Measurements from ENCODE around the gene PTHLH. TPM values are rescaled to one million over a fixed set of nuclear protein-coding genes. Genes with fewer than 3 reads are reported as not detected.

The PTHLH gene
- total and polyA plus RNA-seq, 7 donors: 0.55 to 7.5 (median 0.95) TPM; not detected in 2

DNA sequence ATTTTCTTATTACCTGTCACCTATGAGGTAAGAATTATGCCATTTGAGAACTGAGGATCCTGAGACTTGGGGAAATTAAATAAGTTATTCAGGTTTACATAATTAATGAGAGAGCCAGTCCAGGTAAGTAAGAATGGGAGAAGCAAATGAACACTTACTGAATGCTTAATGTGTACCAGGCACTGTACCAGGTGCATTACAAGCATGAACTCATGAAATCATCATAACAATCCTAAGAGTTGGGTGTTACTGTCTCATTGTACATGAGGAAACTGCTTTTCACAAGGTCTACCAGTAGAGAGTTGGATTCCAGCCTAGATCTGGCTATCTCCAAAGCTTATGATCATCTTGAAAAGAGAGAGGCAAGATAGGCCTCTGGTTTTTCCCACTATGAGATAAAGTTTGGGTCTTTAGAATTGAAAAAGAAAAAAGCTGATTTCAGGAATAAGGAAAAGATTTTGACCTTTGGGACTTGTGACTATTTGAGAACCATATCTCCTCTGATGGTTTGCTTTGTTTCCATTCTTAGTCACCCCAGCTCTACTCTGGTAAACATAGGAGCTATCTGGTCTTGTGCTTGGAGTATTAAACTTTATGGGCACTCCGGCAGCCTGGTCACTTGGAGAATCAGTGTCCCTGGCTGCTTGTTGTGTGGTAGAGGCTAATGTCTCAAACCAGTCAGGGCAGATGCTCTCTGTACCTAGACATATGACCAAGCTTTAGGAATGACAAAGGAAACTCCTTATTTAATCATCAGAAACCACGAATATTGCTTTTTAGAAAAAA is 48.0 kb downstream of the PTHLH start:
- WGBS, 2 donors: 57 to 70% methylated on average over 2 of the region's 2 CpGs
- peaks cover 0 to 12% (median 9%) of the 10 kb centered on the region in 4 donors for H3K4me1 ChIP-seq
- intact Hi-C loops (cut with DNase I): no loop called here
- no peak overlapping the region for H3K27ac ChIP-seq
- no peaks in the 10 kb centered on the region for H3K27me3 ChIP-seq
- H3K36me3 ChIP-seq: no peaks in the 10 kb centered on the region
- no peaks in the 10 kb centered on the region for H3K9me3 ChIP-seq
- H3K4me3 ChIP-seq: no peak overlapping the region
- no peak for DNase-seq
- TF ChIP-seq, protein P1, sequence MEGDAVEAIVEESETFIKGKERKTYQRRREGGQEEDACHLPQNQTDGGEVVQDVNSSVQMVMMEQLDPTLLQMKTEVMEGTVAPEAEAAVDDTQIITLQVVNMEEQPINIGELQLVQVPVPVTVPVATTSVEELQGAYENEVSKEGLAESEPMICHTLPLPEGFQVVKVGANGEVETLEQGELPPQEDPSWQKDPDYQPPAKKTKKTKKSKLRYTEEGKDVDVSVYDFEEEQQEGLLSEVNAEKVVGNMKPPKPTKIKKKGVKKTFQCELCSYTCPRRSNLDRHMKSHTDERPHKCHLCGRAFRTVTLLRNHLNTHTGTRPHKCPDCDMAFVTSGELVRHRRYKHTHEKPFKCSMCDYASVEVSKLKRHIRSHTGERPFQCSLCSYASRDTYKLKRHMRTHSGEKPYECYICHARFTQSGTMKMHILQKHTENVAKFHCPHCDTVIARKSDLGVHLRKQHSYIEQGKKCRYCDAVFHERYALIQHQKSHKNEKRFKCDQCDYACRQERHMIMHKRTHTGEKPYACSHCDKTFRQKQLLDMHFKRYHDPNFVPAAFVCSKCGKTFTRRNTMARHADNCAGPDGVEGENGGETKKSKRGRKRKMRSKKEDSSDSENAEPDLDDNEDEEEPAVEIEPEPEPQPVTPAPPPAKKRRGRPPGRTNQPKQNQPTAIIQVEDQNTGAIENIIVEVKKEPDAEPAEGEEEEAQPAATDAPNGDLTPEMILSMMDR (IDR thresholded peaks at IDR 0.05): no peak
- TF ChIP-seq POLR2AphosphoS5 (IDR thresholded peaks at IDR 0.05): no peak
- TF ChIP-seq POLR2A (IDR thresholded peaks at IDR 0.05): no peak
- TF ChIP-seq EP300 (IDR thresholded peaks at IDR 0.05): no peak

GRCh38 chr12:27922531-27923139 is 49.9 kb downstream of the PTHLH start:
- Histone ChIP-seq H3K27me3 (no peaks in the 10 kb centered on the region), H3K27ac (peak overlapping the region in 1 of 4 donors; percentile 52), H3K4me1 (peaks cover 0 to 12% (median 9%) of the 10 kb centered on the region in 4 donors), H3K4me3 (no peak overlapping the region), H3K9me3 (no peaks in the 10 kb centered on the region), H3K36me3 (no peaks in the 10 kb centered on the region)
- intact Hi-C loops (cut with DNase I): no loop called here
- DNase-seq: no peak
- WGBS, 2 donors: 68 to 85% methylated on average over 1 of the region's 1 CpG
- no peak for TF ChIP-seq POLR2AphosphoS5 (IDR thresholded peaks at IDR 0.05)
- no peak for TF ChIP-seq POLR2A (IDR thresholded peaks at IDR 0.05)
- TF ChIP-seq, protein P1 (IDR thresholded peaks at IDR 0.05): no peak
- no peak for TF ChIP-seq EP300 (IDR thresholded peaks at IDR 0.05)

GRCh38 chr12:27919671-27920235 is 52.8 kb downstream of the PTHLH start:
- WGBS, 2 donors: 74 to 84% methylated on average over 7 of the region's 7 CpGs
- Histone ChIP-seq H3K4me3 (no peak overlapping the region), H3K4me1 (peaks cover 0 to 12% (median 9%) of the 10 kb centered on the region in 4 donors), H3K27me3 (no peaks in the 10 kb centered on the region), H3K9me3 (no peaks in the 10 kb centered on the region), H3K27ac (no peak overlapping the region), H3K36me3 (no peaks in the 10 kb centered on the region)
- DNase-seq: no peak
- intact Hi-C loops (cut with DNase I): no loop called here
- TF ChIP-seq, protein P1 (IDR thresholded peaks at IDR 0.05): no peak
- TF ChIP-seq EP300 (IDR thresholded peaks at IDR 0.05) (no peak), POLR2A (IDR thresholded peaks at IDR 0.05) (no peak), POLR2AphosphoS5 (IDR thresholded peaks at IDR 0.05) (no peak)

DNA sequence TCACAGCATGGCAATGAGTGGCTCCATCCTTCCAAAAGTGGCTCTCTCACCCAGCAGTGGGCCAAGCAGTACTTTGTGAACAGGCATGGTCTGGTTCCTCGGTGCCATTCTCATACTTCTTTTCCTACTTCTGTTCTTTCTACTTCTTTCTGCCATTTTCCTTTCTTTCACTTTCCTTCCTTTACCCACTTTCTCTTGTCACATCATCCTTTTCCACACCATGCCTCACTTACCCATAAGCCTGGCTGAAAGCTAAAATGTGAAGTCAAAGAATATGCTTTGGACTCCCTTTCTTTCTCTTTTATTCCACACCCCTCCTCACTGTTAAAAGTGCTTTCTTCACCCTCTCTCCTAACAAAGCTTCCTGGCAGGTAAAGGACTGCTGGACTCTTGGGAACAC is 57.0 kb downstream of the PTHLH start:
- H3K4me3 ChIP-seq: no peak overlapping the region
- no peaks in the 10 kb centered on the region for H3K36me3 ChIP-seq
- H3K27ac ChIP-seq: no peak overlapping the region
- H3K27me3 ChIP-seq: no peaks in the 10 kb centered on the region
- WGBS, 2 donors: 92 to 96% methylated on average over 1 of the region's 1 CpG
- intact Hi-C loops (cut with DNase I): no loop called here
- no peak for DNase-seq
- no peaks in the 10 kb centered on the region for H3K4me1 ChIP-seq
- TF ChIP-seq POLR2A (IDR thresholded peaks at IDR 0.05) (no peak), EP300 (IDR thresholded peaks at IDR 0.05) (no peak), POLR2AphosphoS5 (IDR thresholded peaks at IDR 0.05) (no peak)
- TF ChIP-seq, protein P1 (IDR thresholded peaks at IDR 0.05): no peak
- H3K9me3 ChIP-seq: no peaks in the 10 kb centered on the region

All from sigmoid colon (tissue), 7 donors.